Endometrium (tissue), 2 donors: ENCODE results near the gene CCSAP.

ENCODE experiments used
- FAIRE-seq: peaks from 2 replicates; lab custom pipeline; 2012; peaks lifted over from hg19 to GRCh38; lab: Jason Lieb, UNC
- donor health status: control.
- donor health status: control.

CCSAP gene

DNA sequence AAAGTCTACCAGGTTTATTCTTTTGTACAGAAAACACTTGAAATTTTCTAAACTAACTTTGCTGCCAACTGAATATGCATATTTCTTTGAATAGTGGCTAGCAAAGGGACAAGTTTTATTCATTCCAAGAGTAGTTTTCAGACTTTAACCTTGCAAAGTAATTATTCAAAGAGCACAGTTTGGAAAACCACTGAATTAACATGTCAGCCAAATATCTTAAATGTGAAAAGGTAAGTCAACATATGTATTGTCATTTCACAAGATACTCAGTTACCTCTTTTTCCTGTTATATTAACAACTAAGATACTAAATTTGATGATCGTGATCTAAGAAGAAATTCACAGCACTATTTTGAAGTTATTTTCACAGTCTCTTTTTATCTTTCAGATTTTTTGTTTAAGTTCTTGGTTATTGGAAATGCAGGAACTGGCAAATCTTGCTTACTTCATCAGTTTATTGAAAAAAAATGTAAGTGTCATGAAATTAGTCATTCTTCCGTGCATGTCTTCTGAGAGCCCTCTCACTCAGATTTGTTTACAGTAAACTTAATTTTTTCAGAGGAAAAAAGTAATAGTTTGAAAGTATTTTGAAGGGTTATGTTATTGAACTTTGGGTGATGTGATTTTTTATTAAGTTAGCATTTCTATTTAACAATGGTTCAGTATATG, 56.6 kb downstream of the CCSAP start:
- FAIRE-seq: no peak

DNA sequence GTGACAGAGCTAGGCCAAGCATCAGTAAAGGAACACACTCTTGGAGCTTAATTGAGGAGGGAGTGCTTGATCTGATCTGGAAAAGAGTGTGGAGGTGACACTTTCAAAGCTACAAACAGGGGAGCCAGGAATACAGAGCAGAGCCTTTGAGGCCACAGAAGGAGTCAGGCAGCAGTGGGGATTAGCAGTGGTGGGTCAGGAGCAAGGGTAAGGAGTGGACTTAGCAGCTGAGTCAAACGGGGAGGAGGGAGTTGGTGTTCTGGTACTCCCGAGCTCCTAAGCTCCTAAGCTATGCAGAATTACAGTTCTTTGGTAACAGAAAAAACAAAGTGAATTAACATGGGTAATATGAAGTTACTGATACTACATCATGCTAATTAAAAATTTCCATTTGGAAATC, 57.4 kb downstream of the CCSAP start:
- no peak for FAIRE-seq

DNA sequence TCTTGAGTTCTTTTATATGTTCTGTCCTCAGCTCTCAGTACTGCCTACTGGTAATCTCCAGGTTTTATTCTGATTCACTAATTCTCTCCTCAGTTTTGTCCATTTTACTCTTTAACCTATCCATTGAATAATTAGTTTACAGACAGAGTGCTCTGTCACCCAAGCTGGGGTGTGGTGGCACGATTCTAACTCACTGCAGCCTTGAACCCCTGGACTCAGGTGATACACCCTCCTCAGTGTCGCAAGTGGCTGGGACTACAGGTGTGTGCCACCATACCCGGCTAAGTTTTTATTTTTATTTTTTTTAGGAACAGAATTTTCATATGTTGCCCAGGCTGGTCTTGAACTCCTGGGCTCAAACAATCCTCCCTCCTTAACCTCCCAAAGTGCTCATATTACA, 58.0 kb downstream of the CCSAP start:
- no peak for FAIRE-seq

DNA sequence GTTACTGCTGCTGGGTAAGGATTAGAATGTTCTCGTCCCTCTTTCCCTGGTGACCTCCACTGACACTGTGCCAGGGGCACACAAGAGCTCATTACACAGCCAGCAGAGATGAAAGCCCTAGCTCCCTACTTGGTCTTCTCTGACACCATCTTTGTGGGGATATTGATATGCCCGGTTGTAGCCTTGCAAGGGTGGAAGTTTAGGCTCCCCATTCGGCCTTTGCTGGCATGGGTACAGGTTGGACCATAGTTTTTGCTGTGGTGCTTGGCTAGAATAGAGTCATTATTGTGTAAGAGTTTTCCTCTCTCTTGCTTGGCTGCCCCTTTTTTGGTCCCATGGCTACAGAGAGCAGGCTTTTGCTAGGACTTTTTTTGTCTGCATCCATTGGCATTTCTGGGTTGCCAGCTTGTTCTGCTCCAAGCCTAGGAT, 59.6 kb downstream of the CCSAP start:
- no peak for FAIRE-seq

DNA sequence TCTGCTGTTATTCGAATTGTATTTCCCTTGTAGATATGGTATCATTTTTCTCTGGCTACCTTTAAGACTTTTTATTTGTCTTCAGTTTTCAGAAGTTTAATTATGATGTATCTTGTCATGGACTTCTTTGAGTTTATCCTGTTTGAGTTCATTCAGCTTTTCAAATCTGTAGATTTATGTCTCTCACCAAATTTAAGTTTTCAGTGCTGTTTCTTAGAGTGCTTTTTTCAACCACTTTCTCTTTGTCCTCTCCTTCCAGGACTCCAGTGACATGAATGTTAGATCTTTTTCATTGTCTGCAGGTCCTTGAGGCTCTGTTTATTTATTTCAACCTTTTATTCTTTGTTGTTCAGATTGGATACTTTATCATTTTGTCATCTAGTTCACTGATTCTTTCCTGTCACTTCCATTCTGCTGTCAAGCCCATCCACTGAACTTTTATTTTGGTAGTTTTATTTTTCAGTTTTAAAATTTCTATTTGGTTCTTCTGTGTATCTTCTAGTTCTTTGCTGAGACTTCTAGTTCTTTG, 60.5 kb downstream of the CCSAP start:
- no peak for FAIRE-seq

DNA sequence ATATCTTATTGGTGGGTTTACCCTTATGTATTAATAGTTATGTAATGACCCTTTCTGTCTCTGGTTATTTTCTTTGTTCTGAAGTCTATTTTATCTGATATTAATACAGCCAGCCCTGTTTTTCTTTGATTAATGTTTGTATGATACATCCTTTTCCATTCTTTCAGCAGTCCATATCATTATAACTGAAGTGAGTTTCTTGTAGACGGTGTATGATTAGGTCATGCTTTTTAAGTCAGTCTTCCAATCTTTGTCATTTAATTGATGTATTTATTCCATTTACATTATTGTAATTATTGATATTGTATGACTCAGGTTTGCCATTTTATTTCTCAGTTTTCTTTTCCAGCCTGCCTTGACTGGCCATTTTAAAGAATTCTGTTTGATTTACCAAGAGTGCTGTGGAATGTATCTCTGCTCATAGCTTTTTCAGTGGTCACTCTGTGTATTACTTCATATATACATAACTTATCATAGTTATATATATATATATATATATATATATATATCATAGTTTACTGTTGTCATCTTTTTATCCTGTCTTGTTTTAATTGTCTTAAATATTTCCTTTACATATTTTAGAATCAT, 61.4 kb downstream of the CCSAP start:
- no peak for FAIRE-seq

DNA sequence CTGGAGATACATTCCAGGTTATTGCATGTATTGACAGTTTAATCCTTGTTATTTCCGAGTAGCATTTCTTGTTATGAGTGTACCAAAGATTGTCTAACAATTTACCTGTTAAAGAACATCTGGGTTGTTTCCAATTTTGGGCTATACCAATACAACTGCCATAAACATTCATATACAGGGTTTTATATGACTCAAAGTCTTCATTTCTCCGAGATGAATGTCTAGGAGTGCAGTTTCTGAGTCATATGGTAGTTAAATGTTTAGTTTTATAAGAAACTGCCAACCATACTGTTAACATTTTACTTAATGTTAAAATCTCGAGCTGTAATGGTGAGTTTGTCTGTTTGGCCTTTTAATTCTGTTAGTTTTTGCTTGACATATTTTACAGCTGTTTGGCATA, 61.9 kb downstream of the CCSAP start:
- no peak for FAIRE-seq

DNA sequence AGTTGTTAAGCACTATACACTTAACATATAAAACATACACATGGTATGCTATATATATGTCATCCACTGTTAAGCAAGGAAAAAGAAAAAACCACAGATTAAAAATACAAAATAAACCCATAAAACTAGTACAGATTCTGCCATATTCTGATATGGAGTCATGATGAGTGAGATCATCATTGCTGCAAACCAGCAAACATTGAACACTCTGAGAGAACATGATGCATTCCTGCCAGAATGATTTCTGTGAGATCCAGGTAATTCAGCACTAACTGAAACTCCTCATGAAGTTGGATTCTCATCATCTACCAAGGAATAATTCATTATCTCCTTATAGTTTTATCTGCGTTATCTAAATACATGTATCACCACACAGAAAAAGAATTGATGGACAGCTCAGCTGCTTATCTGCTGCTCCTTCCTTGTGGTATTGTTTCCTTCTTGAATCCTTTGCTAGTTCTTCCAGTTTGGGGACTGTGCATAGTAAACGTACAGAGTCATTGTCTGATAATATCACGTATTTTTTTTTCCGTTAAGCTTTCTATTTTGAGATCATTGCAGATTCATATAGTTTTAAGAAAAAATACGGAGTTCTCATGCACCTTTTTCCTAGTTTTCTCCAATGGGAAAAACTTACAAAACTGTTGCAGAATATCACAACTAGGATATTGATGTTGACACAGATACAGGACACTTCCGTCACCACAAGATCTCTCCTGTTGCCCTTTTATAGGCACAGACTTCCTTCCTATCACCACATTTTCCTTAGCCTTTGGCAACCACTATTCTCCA, 62.6 kb downstream of the CCSAP start:
- FAIRE-seq: no peak

DNA sequence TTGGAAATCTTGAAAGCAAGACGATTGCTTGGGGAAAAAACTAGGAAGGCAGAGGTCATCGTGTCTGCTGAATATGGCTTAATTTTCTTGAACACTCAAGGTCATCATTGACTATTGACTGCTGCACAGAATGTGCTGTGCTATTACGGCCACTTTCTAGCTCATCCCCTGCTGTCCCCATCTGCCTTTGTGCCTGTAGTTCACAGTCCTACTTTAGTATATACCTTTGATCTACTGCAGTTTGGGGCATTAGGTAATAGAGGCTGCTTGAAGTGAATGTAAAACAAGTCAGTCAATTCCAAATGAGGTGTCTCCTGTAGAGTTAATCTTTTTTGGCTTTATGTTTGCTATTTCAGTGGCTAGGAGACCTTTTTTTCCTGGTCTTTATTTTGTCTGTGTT, 63.6 kb downstream of the CCSAP start:
- FAIRE-seq: no peak

DNA sequence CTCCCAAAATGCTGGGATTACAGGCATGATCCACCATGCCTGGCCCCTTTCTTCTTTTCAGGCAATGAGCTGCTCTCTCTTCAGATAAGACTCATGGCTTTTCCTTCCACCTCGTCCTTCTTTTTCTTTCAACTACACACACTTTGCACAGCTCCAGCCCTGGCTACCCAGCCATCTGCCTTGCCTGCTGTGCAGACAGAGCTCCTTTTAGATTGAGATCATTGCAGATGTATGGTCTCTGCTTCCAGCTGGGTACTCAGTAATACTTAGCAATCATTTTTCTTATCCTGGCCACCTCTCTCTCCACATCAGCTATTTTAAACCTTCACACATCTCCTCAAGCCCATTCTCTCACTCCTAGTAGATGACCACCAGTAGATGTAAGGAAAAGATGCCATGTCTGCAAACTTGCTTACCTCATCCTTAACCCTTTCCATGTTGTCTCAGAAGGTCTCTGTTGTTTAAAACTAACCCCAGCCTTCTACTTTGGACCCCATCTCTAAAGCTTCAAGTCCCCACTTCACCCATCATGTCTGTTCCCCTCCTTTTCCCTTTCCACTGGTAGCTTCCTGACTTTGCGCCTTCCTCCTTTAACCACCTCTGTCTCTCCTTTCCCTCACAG, 64.6 kb downstream of the CCSAP start:
- no peak for FAIRE-seq

DNA sequence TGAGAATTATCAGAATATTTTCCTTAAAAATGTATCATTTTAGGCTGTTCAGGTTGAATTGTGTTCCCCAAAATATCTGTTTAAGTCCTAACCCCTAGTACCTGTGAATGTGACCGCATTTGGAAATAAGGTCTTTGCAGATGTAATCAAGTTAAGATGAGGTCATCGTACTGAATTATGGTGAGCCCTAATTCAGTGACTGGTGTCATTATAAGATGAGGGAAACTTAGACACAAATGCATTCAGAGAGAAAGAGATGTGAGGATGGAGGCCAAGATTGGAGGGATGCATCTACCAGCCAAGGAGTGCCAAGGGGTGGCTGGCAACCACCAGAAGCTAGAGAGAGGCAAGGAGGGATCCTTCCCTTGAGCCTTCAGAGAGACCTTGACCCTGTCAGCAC, 67.8 kb downstream of the CCSAP start:
- FAIRE-seq: no peak

DNA sequence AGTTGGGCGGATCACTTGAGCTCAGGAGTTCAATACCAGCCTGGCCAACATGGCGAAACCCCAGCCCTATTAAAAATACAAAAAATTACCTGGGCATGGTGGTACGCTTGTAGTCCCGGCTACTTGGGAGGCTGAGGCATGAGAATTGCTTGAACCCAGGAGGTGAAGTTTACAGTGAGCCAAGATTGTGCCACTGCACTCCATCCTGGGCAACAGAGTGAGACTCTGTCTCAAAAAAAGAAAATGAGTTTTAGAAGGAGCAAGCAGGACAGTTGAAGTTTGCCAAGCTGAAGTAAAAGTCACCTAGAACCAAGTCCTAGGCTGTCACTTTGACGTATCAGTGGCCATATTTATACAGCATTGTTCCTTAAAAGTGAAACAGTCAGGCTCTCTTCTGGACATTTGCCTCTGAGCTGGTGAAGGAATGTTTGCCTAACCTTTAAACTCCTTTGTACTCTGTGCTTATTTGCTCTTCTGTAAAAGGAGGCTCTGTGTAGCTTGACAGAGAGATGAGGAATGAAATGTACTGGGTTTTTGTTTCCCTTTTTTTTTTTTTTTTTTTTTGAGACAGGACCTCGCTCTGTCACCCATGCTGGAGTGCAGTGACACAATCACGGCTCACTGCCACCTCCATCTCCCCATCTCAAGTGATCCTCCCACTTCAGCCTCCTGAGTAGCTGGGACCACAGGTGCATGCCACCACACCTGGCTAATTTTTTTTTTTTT, 69.2 kb downstream of the CCSAP start:
- FAIRE-seq: no peak

DNA sequence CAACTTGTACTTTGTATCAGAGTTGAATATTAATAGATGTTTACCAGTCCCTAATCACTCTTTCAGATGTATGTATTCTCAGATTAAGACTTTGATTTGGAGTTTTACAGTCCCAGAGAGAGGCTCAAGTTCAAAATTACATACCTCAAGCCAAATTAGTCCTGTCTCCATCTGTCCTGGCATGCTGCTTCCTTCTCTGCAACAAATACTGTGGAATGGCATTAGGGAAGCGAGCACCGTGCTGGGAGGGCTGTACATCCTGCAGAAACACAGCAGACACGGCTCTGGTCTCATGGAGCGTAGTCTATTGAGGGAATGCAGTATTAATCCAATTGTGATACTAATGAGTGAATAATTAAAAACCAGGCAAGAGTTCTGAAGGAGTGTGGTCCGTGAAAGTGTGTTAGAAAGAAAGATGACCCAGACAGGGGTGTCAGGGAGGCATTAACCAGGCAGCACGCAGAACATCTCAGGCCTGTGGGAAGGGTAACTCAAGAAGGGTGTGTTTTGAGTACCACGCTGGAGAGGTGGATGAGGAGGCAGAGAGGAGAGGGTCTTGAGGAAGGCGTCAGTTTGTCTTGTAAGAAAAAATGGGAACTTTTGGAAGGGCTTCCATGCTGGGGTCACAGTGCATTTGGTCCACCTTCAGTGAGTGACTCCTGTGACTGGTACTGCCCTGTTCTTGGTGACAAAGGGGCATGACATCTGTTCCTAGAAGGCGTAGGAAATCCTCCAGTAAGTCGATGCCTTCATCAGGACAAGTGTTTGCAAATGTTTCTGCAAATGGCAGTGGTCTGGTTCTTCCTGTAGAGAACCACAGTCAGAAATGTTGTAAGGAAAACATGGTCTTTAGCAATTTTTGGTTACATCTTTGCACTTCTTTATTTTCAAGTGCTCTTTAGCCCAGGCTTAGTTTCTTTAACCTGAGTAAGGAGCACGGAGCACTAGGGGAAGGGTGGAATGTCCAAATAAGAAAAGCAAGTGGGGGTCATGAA, 70.4 kb downstream of the CCSAP start:
- no peak for FAIRE-seq

DNA sequence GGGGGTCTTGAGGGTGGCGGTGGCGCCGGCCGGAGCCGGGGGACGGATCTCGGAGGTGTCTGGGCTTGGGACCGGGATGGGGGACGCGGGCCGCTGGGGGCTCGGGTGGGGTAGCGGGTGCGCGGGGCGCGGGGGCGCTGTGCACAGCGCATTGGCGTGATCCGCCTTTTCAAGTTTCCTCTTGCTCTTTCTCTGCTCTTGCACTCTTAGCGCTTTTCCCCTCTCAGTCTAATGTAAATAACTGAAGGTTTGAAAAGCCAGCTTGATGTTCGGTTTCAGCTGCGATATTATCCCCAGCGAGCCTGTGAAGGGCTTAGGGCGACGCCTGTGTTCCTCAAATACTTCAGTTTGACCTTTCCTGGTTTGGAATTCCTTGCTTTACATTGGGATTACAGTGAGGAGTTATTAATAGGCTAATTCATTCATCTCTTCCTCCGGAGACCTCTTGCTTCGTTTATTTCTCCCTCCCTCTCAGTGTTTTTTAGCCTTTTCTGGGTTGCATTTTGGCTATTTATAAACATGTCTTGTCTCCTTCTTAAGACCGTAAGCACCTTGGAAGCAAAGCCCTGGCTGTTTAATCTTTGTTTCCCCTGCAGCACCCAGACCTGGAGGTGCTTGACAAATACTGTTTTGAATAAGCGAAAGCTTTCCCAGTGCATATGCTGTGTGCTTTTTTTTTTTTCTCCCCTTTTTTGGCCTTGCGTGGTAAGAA, 71.2 kb downstream of the CCSAP start:
- no peak for FAIRE-seq
